Urinary bladder (tissue), 4 donors: ENCODE measurements around the gene CCDC54. TPM values are rescaled to one million over a fixed set of nuclear protein-coding genes. Genes with fewer than 3 reads are reported as not detected.

Experiments
- DNase-seq: peaks from one replicate; pipeline ENCODE4 v3.0.0-alpha.2; 2015; ENCODE audit errors: extremely low spot score
- H3K27ac ChIP-seq: one replicate; pipeline ENCODE4 v1.5.1; 2013; ENCODE audit warnings: low read depth, mild to moderate bottlenecking, moderate library complexity
- H3K36me3 ChIP-seq: one replicate; pipeline ENCODE4 v1.6.1; 2013; ENCODE audit warnings: mild to moderate bottlenecking, moderate library complexity; ENCODE audit not compliant: insufficient read depth
- H3K4me1 ChIP-seq: one replicate; pipeline ENCODE4 v1.6.1; 2013; ENCODE audit warnings: mild to moderate bottlenecking, moderate library complexity; ENCODE audit not compliant: insufficient read depth
- H3K4me3 ChIP-seq: one replicate; pipeline ENCODE4 v1.5.1; 2013; ENCODE audit warnings: low read depth, low read length
- WGBS: extraction: QIAGEN DNeasy Blood & Tissue Kit; methylation state at CpG from one replicate; pipeline ENCODE4 v1.1.7; 2013; 5-methylcytosine and 5-hydroxymethylcytosine counted together
- polyA plus RNA-seq: library from polyadenylated mRNA; stranded (reverse); fragments of 200-250 nt; gene quantifications from one replicate; pipeline ENCODE4 v1.2.3, GENCODE V29; 2013
- total RNA-seq: library from RNA; depleted of rRNA; stranded (reverse); fragments of >200 nt; gene quantifications from one replicate; pipeline ENCODE4 v1.2.3, GENCODE V29; 2014
- donor health status: healthy with polysubstance abuse.
- donor health status: healthy.

CCDC54 gene
- total and polyA plus RNA-seq, 2 donors = not detected

DNA sequence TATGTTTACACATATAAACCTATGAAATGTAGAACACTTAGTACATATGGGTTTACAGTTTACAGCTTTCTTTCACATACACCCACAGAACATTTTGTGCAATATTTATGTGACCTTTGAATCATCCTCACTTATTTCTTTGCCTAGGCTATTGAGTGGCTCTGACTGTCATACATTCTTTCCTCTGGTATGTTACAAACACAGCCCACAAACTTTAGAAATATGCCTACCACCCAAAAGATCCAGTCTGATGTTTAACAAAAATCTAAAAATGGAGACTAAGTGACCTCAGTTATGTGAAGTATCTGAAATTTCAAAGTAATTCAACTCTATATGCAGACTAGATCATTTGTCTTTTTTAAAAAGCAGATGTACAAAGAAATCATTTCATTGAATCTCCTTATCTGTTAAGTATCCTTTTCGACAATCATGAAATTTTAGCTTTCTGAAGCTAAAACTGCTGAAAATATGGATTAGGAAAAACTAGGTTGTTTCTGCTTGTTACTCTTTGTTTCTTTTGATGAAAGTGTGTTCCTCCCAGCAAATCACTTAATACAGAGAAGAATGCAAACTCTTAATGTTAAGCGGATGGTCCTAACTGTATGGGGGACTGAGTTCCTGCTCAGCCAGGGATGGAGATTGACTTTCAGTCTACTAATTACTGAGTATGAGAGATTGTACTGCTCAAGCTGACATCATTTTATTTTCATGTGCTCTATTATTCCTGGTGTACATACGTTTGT lies 27.7 kb downstream of the CCDC54 start:
- no peak for DNase-seq
- no peaks in the 10 kb centered on the region for H3K36me3 ChIP-seq
- no peaks in the 10 kb centered on the region for H3K4me1 ChIP-seq
- no peak overlapping the region for H3K27ac ChIP-seq
- WGBS = 76% methylated on average over 3 of the region's 3 CpGs
- no peak overlapping the region for H3K4me3 ChIP-seq

DNA sequence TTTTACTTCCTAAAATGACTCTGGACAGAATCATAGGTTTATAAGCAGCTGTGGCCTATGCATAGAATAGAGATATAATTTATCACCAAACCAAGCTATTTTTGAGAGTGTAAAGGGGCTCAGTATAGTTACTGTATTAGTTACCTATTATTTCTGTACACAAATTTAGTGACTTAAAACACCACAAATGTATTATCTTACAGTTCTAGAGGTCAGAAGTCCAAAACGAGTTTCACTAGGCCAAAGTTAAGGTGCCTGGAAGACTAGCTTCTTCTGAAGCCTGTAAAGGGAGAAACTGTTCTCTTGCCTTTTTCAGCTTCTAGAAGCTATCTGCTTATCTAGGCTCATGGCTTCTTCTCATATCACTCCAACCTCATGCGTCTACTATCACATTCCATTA lies 30.1 kb downstream of the CCDC54 start:
- no peaks in the 10 kb centered on the region for H3K4me1 ChIP-seq
- H3K27ac ChIP-seq = no peak overlapping the region
- H3K4me3 ChIP-seq = no peak overlapping the region
- H3K36me3 ChIP-seq = peaks cover 2% of the 10 kb centered on the region
- 25% methylated on average over 2 of the region's 2 CpGs for WGBS
- no peak for DNase-seq

- Histone ChIP-seq H3K27ac (no peak overlapping the region), H3K4me3 (no peak overlapping the region), H3K36me3 (peaks cover 2% of the 10 kb centered on the region), H3K4me1 (no peaks in the 10 kb centered on the region)
- WGBS = 97% methylated on average over 5 of the region's 5 CpGs
- DNase-seq = no peak
Observed at GRCh38 chr3:107408513-107408912, 31.3 kb downstream of the CCDC54 start.

- H3K36me3 ChIP-seq = peaks cover 2% of the 10 kb centered on the region
- H3K4me1 ChIP-seq = no peaks in the 10 kb centered on the region
- H3K4me3 ChIP-seq = no peak overlapping the region
- DNase-seq = no peak
- no peak overlapping the region for H3K27ac ChIP-seq
- 92% methylated on average over 2 of the region's 2 CpGs for WGBS
Observed at GRCh38 chr3:107409365-107409764, 32.1 kb downstream of the CCDC54 start.

DNA sequence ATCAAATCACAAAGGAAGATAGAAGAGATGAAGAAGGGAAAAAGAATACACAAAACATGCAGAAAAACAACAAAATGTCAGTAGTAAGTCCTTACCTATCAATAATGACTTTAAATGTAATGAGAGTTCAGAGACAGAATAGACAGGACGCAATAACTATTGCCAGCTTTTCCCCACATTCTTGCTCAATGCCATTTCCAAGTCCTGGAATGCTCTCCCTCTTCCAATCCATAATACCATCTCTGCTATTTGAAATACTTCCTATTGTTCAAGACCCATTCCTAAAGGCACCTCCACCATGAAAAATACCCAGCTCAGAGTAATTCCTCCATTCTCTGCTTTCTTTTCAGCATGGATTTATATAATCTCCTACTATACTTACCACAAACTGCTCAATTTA lies 33.4 kb downstream of the CCDC54 start:
- Histone ChIP-seq H3K4me3 (no peak overlapping the region), H3K4me1 (no peaks in the 10 kb centered on the region), H3K27ac (no peak overlapping the region), H3K36me3 (peaks cover 2% of the 10 kb centered on the region)
- no peak for DNase-seq
- WGBS = 88% methylated on average over 1 of the region's 1 CpG

- H3K36me3 ChIP-seq = peaks cover 2% of the 10 kb centered on the region
- no peak for DNase-seq
- no peak overlapping the region for H3K4me3 ChIP-seq
- H3K27ac ChIP-seq = no peak overlapping the region
- no peaks in the 10 kb centered on the region for H3K4me1 ChIP-seq
Observed at GRCh38 chr3:107411056-107411455, 33.8 kb downstream of the CCDC54 start.

GRCh38 chr3:107411779-107412178 lies 34.5 kb downstream of the CCDC54 start:
- Histone ChIP-seq H3K4me3 (no peak overlapping the region), H3K36me3 (peaks cover 2% of the 10 kb centered on the region), H3K27ac (no peak overlapping the region), H3K4me1 (no peaks in the 10 kb centered on the region)
- DNase-seq = no peak
- WGBS = 60% methylated on average over 2 of the region's 2 CpGs

DNA sequence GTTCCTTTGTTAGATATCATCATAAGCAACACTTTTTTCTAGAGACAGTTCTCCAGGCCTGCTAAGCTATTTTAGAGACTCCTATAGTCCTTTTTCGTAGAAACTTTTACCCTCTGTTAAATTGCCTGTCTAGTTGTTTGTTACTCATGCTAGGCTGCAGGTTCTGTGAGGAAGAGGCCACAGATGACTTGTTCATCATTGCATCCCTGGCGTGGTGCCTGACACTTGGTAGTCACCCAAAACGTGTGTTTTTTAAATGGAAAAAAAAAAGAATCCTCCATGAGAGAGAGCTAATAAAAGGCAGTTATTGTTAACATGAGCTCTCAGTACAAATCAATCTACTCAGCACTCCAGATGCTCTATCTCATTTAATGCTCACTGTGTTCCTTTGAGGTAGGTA lies 35.1 kb downstream of the CCDC54 start:
- Histone ChIP-seq H3K4me3 (no peak overlapping the region), H3K36me3 (peaks cover 2% of the 10 kb centered on the region), H3K27ac (no peak overlapping the region), H3K4me1 (no peaks in the 10 kb centered on the region)
- WGBS = 61% methylated on average over 3 of the region's 3 CpGs
- no peak for DNase-seq

GRCh38 chr3:107413264-107413663 lies 36.0 kb downstream of the CCDC54 start:
- no peak for DNase-seq
- Histone ChIP-seq H3K4me1 (no peaks in the 10 kb centered on the region), H3K4me3 (no peak overlapping the region), H3K36me3 (peaks cover 2% of the 10 kb centered on the region), H3K27ac (no peak overlapping the region)
- 96% methylated on average over 6 of the region's 6 CpGs for WGBS

DNA sequence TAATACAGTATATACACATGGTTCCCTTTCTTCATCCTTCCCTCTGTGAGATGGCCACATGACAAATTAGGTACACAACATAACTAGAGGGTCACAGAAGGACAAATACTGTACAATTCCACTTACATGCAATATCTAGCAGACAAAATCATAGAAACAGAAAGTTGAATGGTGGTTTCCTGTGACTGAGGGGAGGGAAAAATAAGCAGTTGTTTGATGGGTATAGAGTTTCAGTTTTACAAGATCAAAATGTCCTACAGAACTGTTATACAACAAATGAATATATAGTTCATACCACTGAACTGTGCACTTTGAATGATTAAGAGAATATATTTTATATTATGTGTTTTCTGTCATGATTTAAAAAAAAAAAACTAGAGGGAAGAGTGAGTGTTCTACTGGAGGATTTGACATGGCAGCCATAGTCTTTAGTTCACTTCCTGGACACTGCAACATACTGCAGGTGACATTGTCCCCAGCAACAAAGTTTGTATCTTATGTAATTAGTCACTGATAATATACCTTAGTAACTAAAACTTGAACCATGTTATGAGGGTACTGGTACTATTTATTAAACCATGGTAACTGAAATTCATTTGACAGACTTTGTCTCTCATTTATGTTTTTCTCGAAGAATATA lies 37.2 kb downstream of the CCDC54 start:
- WGBS = 95% methylated on average over 1 of the region's 1 CpG
- H3K36me3 ChIP-seq = peaks cover 2% of the 10 kb centered on the region
- H3K27ac ChIP-seq = no peak overlapping the region
- no peaks in the 10 kb centered on the region for H3K4me1 ChIP-seq
- DNase-seq = no peak
- H3K4me3 ChIP-seq = no peak overlapping the region

DNA sequence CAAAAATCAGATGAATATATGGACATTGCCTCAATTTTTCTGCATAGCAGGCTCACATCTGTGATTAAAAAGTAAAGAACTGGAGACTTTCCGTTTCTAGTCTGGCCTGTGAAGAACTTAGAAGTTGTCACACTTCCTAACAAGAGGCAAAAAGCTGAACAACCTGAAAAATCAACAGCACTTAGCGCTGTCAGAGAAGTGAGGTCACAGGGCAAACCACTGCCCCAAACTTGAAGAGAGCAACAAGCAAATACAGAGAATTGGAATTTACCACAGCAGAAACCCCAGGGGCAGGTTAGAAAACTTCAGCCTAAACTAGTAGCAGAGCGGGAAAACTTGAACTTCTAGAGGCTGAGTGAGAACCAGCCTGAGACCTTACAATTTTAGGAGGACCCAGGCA lies 38.9 kb downstream of the CCDC54 start:
- WGBS = 91% methylated on average over 3 of the region's 3 CpGs
- no peaks in the 10 kb centered on the region for H3K4me1 ChIP-seq
- DNase-seq = no peak
- H3K4me3 ChIP-seq = no peak overlapping the region
- H3K27ac ChIP-seq = no peak overlapping the region
- H3K36me3 ChIP-seq = no peaks in the 10 kb centered on the region

GRCh38 chr3:107416886-107417285 lies 39.6 kb downstream of the CCDC54 start:
- Histone ChIP-seq H3K36me3 (no peaks in the 10 kb centered on the region), H3K4me3 (no peak overlapping the region), H3K27ac (no peak overlapping the region), H3K4me1 (no peaks in the 10 kb centered on the region)
- no peak for DNase-seq

DNA sequence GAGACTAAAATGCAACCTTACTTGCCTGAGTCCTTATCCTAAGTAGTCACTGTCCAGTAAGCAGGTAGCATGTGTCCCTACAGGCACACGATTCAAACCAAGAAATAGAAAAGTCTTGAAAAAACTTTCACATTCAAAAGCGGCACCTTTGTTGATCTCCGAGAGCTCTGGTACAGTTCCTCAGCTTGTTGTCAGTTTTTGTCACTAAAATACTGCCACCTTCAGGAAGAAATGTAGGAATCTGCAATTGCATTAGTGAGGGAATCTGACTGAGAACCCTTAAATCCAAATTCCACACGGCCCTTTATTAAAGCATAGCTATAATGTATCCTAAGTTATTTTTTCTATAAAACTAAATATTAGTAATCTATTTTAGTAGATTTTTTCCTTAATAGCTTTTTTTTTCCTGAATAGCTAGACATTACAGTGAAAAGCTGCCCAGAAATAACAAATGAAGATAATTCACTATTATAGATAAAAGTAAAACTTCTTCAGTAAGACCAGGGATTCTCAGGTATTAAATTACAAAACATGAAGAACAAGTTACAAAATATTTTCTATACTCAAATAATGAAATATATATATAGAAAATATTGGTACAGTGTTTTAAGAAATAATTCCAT lies 44.0 kb downstream of the CCDC54 start:
- Histone ChIP-seq H3K36me3 (no peaks in the 10 kb centered on the region), H3K4me1 (no peaks in the 10 kb centered on the region), H3K4me3 (no peak overlapping the region), H3K27ac (no peak overlapping the region)
- WGBS = 1% methylated on average over 4 of the region's 4 CpGs
- DNase-seq = no peak

DNA sequence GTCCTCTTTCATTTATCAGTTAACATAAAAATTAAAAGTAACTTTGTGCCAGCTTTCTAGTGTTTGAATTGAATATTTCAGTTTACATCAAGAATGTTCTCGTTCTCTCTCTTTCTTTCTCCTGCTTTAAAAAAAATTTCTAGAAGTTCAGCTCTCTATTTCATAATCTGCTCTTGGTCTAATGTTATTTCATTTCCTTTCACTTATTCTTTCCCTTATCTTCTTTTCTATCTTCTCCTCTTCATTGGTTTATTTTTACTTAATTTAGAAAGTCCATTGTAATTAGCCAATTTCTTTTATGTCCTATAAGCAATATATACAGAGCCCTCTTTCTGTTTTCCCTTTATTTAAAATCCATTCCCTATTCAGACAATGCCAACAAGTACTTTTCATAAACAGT lies 44.6 kb downstream of the CCDC54 start:
- Histone ChIP-seq H3K4me3 (no peak overlapping the region), H3K36me3 (no peaks in the 10 kb centered on the region), H3K4me1 (no peaks in the 10 kb centered on the region), H3K27ac (no peak overlapping the region)
- 96% methylated on average over 1 of the region's 1 CpG for WGBS
- no peak for DNase-seq
